GM19238 (cell line): ENCODE data around the gene NEU2.
"Not testable (repeated sequence)": the region's sequence is repeated elsewhere in the genome, so short reads cannot be mapped to it uniquely, and the experiment has no call there.

Experiments
- DNase-seq: peaks from one replicate; pipeline ENCODE4 v3.0.0; 2011; ENCODE audit warnings: low spot score; ENCODE audit not compliant: insufficient read length

The NEU2 gene

GRCh38 chr2:233010569-233011267, 21.8 kb upstream of the NEU2 start:
- no peak for DNase-seq

GRCh38 chr2:233011268-233011650, 21.2 kb upstream of the NEU2 start:
- DNase-seq: no peak

- DNase-seq: no peak
These were observed 20.8 kb upstream of the NEU2 start for GRCh38 chr2:233011702-233012131.

GRCh38 chr2:233012301-233012971, 20.0 kb upstream of the NEU2 start:
- DNase-seq: no peak

- DNase-seq: no peak
These were observed 19.4 kb upstream of the NEU2 start, which contains the start of gene NGEF for GRCh38 chr2:233013027-233013461. TSS of gene NGEF (minus strand) at chr2:233013256. CDS start at chr2:232974890, 38,366 bp downstream.

GRCh38 chr2:233013650-233014049, 18.8 kb upstream of the NEU2 start:
- DNase-seq: no peak

- no peak for DNase-seq
These were observed 17.3 kb upstream of the NEU2 start for GRCh38 chr2:233015019-233015645.

- DNase-seq: no peak
These were observed 14.5 kb upstream of the NEU2 start for GRCh38 chr2:233017947-233018346.

GRCh38 chr2:233019610-233020009, 12.9 kb upstream of the NEU2 start:
- DNase-seq: not testable (repeated sequence)

GRCh38 chr2:233020454-233020853, 12.0 kb upstream of the NEU2 start:
- DNase-seq: no peak

GRCh38 chr2:233021771-233022170, 10.7 kb upstream of the NEU2 start:
- no peak for DNase-seq

- DNase-seq: no peak
These were observed 9.9 kb upstream of the NEU2 start for GRCh38 chr2:233022561-233022960.

- no peak for DNase-seq
These were observed 9.3 kb upstream of the NEU2 start for GRCh38 chr2:233023007-233023760.

- DNase-seq: no peak
These were observed 8.6 kb upstream of the NEU2 start for GRCh38 chr2:233023761-233024410.

- no peak for DNase-seq
These were observed 6.8 kb upstream of the NEU2 start for GRCh38 chr2:233025706-233026105.

GRCh38 chr2:233026198-233026813, 6.2 kb upstream of the NEU2 start:
- no peak for DNase-seq

- DNase-seq: no peak
These were observed 3.2 kb upstream of the NEU2 start for GRCh38 chr2:233029321-233029720.

- DNase-seq: no peak
These were observed 644 bp upstream of the NEU2 start for GRCh38 chr2:233031556-233032500.

- no peak for DNase-seq
These were observed 1.2 kb downstream of the NEU2 start for GRCh38 chr2:233033672-233034071.
